DMS79 treated with DMSO at 0.1 percent for 48 hours (cell line): ENCODE measurements around the gene SLC39A12.

Source experiments
- DNase-seq: peaks from one replicate; lab custom pipeline; 2025; lab: John Stamatoyannopoulos, UW

SLC39A12 gene

DNA sequence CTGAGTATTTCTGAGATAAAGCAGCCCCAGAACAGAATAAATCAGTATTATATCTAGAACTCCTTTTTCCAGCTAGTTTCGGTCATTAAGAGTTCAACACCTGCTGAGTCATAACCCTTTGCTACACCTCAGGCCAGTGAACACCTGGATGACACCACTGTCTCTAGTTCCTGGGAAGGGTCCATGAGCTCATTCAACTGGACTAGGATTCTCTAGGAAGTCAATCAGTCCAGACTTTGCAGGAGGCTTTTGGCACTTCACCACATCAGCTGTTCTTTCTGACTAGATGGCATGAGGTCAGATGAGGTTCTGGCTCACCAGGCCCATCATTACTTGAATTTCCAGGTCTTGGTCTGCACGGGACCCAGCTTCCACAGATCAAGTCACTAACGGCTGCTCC is 11.7 kb downstream of the SLC39A12 start:
- no peak for DNase-seq

DNA sequence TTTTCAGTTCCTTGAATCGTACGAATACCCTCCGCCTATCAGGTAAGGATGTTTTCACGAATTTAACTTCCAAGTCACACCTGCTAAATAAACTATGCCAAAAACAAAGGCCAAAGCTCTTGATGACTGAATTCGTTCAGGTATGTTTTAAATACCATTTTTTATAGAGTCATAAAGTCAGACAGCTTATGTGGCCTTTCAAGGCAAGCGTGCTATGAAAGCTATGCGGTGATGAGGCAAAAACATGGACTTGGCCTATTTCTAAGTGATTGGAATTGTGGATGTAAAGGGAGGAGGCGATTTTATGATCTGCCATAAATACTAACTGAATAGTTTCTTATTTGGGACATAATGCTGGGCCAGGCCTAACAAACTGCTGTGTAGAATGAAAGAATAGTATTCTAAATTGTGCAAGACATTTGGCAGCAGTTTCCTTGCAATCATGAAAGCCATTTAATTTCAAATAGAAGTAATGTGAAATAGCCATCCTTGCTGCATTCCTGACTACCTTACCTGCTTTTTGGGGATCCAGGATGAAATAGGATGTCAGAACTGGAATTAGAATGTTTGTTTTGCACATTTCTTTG is 14.0 kb downstream of the SLC39A12 start:
- DNase-seq, result no peak

DNA sequence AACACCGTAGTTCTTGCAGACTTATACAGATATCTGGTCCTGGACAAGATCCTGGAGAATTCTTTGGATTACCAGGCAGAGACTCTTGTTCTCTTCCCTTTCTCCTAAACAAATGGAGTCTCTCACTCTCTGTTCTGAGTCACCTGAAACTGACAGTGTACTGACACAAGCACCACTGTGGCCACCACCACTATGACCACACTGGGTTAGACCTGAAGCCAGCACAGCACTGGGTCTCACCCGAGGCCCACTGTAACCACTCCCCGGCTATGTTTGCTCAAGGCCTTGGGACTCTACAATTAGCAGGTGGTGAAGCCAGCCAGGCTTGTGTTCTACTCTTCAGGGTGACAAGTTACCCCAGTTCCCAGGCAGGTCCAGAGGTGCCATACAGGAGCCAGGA is 22.8 kb downstream of the SLC39A12 start:
- no peak for DNase-seq

DNA sequence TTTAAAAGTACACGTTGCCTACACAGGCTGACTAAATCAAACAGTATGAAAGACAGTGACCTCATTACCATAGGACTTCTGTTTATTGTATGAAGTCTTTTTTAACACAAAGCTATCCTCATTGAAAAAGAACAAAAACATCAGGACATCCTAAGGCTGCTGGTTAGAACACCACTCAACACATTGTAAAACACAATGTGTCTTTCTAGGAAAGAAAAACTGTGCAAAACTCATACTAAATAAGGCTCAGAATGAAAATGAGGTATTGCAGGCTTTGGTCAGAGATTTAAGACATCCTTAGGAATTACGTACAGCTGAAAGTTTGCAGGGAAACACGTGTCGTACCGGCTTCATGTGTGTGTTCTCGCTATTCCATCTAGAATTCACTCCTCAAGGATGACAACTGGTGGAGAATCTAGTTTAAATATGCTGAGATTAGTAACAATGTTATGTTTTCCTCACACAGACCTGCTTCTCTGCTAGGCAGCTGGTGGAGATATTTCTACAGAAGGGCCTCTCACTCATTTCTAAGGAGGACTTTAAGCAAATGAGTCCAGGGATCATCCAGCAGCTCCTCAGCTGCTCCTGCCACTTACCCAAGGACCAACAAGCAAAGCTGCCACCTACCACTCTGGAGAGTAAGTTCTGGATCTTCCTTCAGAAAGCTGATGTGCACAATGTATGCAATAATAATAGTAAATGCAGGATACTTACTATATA is 29.3 kb downstream of the SLC39A12 start:
- no peak for DNase-seq

DNA sequence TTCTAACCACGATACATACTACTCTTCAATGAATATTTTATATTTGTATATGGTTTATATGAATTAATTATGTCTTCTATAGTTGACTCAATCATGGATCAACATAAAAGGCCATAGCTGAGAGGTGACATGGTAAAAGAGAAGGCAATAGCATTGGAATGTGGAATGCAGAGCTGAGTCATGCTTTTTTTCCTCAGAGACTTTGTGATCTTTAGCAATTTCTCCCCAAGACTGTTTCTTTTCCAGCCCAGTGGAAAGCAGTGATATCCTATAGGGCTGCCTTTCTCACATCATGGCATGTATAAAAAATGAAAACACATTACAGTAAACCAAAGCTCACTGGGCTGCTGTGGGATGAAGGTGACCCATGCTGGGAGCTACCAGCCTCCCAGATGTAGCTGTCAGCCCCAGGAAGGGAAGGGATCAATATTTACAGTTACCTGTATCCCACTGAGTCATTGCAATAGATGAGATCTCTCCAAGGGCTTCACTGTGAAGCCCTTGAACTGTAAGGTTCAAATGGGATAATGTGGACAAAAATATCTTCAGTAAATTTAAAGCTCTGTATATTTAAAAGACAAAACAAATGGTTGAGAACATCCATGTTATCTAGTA is 30.2 kb downstream of the SLC39A12 start:
- no peak for DNase-seq

DNA sequence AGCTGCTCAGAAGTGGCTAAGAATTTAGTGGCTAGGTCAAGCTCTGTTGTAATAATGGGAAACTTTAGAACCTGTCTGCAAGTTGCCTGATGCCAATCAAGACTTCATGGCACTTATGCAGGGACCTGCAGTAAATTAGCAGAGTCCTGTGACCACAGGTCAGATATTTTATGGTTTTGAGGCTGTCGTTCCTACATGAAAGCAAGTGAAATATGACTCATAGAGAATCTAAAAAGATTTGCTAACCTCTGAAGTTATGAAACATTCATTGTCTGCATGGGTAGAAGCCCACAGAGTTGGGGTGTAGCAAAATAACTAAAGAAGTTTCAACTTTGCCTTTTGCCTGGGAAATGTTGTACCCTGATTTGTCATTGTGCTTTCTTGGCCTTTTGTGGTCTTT is 32.3 kb downstream of the SLC39A12 start:
- DNase-seq, result no peak

DNA sequence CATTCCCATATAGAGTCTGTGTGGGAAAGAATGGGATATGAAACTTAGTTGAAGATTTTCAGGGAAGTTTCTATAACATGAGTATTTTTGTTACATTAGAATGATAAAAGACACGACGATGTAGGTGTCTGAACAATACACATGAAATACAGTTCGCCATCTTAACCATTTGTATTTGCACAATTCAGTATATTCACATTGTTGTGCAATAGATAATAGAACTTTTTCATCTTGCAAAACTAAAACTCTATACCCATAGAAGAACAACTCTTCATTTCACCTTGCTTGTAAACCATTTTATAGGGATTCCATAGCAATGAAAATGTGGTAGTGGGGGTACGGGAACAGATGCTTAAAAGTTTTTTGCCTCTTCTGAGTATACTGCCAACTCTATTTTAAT is 32.8 kb downstream of the SLC39A12 start:
- no peak for DNase-seq

DNA sequence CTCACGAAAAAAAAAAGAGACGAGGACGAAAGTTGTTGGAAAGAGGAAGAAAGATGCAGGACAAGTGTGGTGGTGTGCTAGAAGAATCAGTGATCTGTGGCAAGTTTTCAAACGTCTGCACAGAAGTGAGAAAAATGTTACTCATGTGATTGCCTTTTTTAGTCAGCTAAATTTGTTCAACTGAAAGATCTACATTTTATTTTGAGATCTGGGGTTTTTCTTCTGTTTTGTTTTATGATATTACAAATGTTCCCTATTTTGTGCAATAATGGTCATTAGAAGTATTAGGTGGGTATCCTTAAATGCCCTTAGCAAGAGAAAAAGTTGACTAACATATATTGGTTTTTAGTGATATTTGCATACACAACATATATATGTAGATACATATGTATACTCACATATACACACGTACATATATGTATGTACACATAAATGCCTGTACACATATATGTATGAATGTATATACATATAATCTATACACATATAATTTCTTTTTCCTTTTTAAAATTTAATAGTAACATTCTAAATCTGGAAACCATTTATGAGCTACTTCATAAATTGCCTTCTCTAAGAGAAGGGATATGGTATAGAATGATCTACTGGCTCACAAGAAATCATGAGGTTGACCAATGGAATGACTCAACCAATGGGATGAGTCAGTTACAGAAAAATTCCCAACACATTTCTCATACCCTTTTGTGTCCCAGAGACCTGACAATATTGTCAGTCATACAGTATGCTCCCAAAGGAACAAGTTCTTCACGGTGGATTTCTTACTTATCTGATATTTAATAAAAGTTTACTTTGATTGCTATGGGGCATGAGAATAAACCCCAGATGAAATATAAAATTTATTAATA is 38.4 kb downstream of the SLC39A12 start:
- no peak for DNase-seq

DNA sequence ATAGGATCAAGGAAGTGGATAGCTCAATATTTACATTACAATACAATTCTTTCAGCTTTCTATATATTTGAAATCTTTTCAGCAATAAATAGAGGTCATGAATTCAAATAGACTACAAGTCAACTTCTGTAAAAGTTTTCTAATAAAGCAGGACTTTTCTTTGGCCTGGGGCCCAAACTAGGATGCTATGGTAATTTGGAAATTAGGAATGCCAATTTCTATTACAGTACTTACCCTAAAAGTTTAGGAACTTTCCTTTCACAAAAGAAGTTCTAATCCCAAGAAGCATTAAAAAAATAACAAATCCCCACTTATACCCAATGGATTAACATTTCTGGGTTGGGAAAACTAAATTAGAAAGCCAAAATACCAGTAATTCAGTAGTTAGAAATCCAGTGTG is 40.5 kb downstream of the SLC39A12 start:
- no peak for DNase-seq

DNA sequence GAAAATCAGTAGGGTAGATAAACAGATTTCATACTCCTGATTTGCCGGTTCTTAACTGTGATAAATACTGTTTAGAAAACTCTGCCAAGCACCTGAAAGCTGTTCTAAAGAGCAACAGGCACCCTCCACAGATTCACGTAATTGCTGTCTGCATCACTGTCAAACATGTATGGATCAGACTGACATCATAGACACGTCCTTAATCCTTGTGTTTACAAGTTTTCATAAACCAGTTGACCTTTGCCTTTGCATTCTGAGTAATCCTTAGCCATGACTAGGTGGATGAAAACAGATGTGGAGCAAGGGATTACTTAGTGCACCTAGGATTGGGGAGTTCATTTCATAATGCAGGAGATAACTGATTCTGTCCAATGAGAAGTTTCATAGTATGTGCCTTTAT is 41.6 kb downstream of the SLC39A12 start:
- DNase-seq, result no peak

DNA sequence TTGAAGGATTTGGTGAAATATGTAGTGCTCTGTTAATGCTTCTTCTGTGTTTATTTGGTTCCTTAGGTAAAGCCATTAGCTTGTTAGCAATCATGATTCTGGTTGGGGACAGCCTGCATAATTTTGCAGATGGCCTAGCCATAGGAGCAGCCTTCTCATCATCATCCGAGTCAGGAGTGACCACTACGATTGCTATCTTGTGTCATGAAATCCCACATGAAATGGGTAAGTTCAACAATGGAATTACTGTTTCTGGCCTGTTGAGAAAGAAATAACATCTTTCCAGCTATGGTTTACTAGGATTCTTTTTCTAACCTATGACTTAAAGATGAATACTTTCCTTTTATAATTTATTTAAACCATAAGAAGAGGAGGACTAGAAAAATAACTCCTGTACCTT is 48.9 kb downstream of the SLC39A12 start:
- no peak for DNase-seq

DNA sequence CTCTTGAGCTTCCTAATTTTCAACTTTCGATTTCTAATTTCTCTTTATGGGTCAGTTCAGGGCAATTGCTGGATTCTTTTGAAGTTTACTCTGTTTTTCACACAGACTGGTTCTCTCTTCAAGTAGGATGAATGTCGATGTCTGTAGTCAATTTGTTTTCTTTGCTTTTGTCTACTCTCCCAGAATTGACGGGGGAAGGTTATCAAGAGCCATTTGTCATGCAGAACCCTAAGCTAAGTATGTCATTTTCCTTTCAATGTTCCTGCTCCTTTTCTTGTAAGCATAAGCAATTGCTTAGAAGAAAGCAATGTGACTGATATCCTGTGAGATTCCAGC is 53.7 kb downstream of the SLC39A12 start:
- DNase-seq, result no peak

DNA sequence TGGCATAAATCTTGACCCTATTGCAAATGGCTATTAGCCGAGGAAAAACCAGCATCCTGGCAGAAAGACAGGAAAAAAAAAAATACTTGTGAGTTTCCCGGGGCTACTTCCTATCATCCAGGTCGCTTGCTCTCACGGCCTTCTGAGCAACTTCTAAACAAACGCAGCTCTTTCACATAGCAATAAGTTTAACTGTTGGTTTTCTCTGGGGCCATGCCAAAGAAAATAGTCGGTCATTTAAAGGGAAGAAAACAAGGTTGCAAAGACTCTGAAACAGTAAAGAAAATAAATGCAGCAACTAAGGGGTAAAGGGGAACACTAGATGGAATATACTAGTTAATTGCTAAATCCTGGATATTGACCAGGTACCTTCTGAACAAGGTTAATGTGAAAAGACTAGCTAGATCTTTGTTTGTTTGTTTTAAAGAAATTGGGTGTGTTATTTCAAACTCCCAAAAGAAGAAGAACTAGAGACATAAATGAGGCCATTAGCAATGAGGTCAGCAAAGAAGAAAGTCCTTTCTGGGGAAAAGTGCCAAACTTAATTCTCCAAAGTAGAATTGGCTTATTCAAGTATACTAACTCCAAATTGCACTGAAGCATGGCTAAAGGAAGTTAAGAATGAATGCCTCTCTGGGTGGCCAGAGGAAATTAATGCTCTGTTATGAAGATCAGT is 54.2 kb downstream of the SLC39A12 start:
- DNase-seq, result no peak

DNA sequence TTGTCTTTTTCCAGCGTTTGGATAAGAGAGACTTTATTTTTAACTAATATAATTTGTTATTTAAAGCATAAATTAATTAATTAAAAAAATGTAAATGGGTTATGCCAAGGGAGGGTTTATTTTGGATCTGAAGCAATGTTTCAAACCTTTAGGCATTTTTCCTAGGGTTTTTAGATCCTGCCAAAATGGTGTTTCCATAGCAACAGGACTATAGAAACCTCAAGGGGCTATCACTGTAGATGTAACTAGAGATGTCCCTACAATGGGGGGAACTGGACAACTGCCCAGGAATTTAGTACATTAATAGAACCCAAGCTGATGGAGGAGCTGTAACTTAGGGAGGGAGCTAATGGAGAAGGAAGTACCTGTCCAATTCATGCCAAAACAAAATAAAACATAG is 57.3 kb downstream of the SLC39A12 start:
- no peak for DNase-seq

DNA sequence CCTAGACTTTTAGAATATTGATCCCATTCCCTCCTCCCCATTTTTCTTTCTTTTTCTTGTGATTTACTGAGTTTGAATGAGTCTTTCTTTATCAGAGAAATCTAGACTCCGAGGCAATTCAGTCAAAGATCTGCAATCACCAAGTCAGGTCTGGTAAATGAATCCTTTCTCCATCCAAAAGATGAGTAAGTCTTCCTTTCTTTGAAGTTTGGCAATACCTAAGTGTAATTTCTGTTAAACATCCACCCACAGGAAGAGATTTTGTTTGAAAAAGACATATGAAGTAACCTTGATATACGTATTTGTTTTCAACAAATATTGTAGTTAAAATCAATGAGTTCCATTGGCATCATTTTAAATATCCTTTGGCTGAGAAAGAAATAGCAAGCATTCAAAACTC is 58.3 kb downstream of the SLC39A12 start:
- DNase-seq, result no peak

DNA sequence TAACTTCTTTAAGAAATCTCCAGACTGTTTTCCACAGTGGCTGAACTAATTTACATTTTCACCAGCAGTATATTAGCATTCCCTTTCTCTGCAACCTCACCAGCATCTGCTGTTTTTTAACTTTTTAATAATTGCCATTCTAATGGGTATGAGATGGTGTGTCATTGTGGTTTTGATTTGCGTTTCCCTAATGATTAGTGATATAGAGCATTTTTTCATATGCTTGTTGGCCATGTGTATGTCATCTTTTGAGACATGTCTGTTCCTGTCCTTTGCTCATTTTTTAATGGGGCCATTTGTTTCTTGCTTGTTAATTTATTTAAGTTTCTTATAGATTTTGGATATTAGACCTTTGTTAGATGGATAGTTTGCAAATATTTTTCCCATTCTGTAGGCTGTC is 68.8 kb downstream of the SLC39A12 start:
- no peak for DNase-seq

DNA sequence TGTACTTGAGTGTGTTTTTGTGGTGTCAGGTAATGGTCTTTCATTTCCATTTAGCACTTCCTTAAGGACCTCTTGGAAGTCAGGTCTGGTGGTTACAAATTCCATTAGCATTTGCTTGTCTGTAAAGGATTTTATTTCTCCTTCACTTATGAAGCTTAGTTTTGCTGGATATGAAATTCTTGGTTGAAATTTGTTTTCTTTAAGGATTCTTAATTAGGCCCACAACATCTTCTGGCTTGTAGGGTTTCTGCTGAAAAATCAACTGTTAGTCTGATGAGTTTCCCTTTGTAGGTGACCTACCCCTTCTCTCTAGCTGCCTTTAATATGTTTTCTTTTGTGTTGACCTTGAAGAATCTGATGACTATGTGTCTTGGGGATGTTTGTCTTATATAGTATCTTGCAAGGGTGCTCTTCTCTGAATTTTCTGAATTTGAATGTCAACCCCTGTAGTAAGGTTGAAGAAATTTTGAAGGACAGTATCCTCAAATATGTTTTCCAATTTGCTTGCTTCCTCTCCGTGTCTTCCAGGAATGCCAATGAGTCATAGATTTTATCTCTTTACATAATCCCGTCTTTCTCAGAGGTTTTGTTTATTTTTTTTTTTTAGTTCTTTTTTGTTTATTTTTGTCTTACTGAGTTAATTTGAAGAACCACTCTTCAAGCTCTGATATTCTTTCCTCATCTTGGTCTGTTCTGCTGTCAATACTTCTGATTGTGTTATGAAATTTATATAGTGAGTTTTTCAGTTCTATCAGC is 70.2 kb downstream of the SLC39A12 start:
- DNase-seq, result no peak

DNA sequence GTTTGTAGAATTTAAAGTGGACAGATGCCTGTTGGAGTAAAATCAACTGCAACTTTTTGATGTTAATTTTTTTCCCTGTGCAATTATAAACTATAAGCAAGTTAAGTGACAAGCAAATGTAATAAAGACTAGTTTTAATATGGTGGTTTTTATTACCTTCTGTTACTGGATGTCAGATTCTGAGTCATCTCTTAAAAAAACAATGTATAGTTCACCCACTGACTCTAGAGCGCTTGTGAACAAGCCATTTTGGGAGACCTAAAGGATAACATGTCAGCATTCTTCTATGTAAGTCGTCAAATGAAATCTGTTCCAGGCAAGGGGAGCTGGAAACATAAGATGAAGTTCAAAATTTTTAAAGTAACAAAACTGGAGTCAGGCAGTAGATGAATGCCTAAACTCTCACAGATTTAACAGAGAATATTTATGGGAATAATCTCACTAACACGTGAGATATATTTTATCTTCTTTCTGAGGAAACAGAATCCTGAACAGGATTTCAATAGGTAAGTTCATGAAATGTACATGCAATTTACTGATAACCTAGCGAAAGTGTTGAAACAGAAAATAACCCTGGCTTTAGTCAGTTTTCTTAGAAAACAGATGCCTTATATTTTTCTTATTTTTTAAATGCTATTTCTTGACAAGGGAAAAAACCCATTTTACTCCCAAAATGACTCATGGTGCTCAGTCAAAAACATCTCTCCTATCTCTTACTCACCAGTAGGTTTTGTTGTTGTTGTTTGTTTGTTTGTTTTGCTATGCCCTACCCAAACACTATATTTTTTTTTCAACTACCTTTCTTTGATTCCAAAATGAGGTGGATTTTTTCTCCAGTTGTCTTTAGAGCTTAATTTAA is 91.7 kb downstream of the SLC39A12 start:
- no peak for DNase-seq

DNA sequence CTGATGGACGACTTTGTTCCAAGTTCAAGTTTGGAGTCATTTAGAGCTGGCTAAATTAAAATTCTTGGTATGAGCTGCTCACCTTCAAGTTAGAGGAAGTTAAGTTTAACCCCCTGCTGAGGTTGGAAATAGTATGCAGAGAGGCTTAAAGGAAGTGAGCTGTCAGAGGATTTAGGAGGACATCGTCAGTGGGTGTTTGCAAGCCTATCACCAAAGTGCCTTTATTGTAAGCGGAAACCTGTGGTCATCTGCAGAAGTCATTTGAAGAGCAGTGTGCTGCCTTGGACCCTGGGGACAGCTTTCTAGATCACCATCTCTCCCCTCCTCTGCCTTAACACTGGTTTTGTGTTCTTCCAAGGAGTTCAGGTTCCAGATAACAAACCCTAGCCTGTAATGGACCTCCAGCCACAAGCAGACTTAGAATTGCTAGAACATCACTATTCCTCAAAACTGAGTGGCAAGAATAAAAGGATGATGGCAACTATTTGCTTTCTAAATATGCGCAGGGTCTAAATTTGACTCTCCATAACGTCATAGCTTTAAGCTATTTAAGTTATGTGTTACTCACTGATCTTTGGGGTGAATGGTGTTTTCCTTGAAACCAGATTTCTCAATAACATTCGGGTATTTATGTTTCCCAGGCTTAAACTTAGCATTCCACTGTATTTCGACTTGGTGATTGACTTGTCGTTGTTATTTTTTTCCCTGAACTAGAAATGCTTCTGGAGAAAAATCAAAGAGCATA is 93.4 kb downstream of the SLC39A12 start:
- DNase-seq, result no peak

DNA sequence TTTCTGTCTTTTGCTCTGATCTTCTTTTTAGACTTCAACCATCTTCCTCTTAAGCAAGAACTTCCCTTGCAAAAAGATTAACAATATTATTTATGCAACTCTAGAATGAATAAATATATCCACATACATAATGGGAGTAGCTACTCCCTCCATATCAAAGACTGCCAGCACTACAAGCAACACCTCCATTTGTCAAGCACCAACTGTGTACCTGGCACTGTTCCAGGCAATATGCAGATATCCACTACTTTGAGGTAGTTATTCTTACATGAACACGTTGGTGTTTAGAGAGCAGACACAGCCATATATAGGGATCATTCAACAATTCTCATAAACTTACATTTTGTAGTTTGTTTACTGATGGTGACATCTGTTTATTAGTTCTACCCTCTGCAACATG is 104.9 kb downstream of the SLC39A12 start:
- no peak for DNase-seq
